ENCODE data around the gene USP12.

The USP12 gene

DNA sequence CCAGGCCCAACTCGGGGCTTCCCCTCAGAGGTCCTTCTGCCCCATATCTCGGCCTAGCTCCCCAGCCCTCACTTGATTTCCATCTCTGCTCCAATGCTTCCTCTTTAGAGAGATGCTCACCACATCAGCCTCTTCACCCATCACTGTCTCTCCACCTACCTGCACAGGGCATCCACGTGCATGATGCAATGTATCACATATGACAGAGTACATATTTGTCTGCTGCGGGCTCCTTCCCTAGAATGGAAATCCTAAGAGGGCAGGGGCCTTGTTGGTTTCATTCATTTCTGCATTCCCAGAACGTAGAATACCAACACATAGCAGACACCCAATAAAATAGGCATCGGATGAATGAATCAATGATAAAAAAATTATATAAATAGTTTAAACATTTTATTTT, 130.3 kb downstream of the USP12 start:
- Mint-ChIP-seq H3K4me3 (no peak overlapping the region), H3K4me1 (ENCODE audit: low read depth) (peaks cover 19% of the 10 kb centered on the region), H3K27me3 (ENCODE audit: low read depth) (peaks cover 16% of the 10 kb centered on the region), H3K9me3 (no peaks in the 10 kb centered on the region), H3K27ac (no peak overlapping the region), H3K36me3 (ENCODE audit: low read depth) (no peaks in the 10 kb centered on the region)

DNA sequence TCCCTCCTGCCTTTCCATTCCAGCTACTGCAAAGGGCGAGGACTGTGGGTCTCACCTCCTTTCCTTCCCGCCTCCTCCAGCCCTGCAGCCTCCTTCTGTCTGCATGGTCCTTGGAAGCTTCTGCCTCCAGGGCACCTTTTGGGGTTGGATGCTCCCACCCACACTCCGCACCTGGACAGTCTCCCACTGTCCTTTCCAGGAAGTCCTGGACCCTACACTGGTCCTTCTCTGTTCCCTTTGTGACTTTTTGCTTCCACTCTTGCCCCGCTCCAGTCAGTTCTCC, 130.8 kb downstream of the USP12 start:
- H3K27me3 Mint-ChIP-seq (ENCODE audit: low read depth), result peaks cover 20% of the 10 kb centered on the region
- peaks cover 14% of the 10 kb centered on the region for H3K4me1 Mint-ChIP-seq (ENCODE audit: low read depth)
- no peaks in the 10 kb centered on the region for H3K9me3 Mint-ChIP-seq
- H3K4me3 Mint-ChIP-seq, result no peak overlapping the region
- H3K27ac Mint-ChIP-seq, result no peak overlapping the region
- no peaks in the 10 kb centered on the region for H3K36me3 Mint-ChIP-seq (ENCODE audit: low read depth)

DNA sequence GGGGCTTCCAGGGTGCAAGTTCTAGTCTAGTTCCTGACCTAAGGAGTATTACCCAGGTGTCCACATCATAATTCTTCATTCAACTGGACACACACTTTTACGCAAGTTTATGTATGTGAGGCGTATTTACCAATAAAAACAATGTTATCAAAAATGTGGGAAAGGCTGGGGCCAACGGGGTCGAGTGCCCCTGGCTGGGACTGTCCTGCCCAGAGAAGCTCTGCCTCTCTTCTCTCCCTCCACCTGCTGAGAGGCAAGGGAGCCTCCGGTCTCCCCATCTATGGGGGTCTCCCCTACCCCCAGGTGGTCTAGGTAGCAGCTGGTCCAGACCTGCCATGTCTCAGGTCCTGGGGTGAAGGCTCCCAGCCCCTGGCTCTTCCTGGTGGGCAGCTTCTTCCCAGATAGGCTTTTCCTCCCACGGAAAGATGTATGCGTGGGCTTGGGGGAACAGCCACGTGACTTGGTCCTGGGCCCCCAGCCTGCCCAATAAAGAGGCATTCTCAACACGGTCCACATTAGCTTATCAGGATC, 132.4 kb downstream of the USP12 start:
- peaks cover 3% of the 10 kb centered on the region for H3K4me1 Mint-ChIP-seq (ENCODE audit: low read depth)
- H3K4me3 Mint-ChIP-seq, result no peak overlapping the region
- peaks cover 30% of the 10 kb centered on the region for H3K27me3 Mint-ChIP-seq (ENCODE audit: low read depth)
- H3K27ac Mint-ChIP-seq, result no peak overlapping the region
- no peaks in the 10 kb centered on the region for H3K36me3 Mint-ChIP-seq (ENCODE audit: low read depth)
- no peaks in the 10 kb centered on the region for H3K9me3 Mint-ChIP-seq

DNA sequence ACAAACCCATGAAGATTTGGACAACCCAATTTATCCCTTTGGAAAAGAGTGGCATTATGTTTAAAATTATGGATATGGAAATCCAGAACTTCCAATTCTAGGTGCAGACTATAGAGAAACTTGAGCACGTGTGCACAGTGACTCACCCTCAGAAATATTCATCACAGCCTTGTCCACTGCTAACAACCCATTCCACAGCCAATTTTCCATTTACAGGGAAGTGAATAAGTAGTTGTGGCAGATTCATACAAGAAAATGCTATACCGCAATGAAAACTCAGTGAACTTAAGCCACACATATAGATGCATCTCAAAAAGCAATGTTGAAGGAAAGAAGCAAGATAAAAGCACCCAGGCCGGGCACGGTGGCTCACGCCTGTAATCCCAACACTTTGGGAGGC, 133.3 kb downstream of the USP12 start:
- H3K27ac Mint-ChIP-seq, result no peak overlapping the region
- H3K36me3 Mint-ChIP-seq (ENCODE audit: low read depth), result no peaks in the 10 kb centered on the region
- peaks cover 30% of the 10 kb centered on the region for H3K27me3 Mint-ChIP-seq (ENCODE audit: low read depth)
- H3K4me1 Mint-ChIP-seq (ENCODE audit: low read depth), result no peaks in the 10 kb centered on the region
- no peak overlapping the region for H3K4me3 Mint-ChIP-seq
- no peaks in the 10 kb centered on the region for H3K9me3 Mint-ChIP-seq

DNA sequence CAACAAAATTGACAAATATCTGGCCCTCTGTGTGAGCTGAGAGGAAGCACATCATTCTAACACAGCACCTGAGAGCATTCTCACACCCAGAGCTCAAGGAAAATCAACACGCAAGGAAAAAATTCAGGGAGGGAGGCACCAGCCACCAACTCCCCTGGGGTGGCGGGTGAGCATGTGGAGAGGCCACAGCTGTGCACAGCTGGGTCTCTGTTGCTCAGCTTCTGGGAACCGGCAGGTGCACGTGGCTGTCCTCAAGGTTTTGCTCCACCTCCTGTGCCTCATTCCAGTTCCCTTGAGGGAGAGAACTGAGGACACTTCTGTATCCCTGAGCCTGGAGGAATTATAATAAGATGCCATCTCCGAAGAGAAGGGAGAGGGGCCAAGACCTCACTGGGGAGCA, 134.0 kb downstream of the USP12 start:
- Mint-ChIP-seq H3K27me3 (ENCODE audit: low read depth) (peaks cover 34% of the 10 kb centered on the region), H3K4me1 (ENCODE audit: low read depth) (no peaks in the 10 kb centered on the region), H3K4me3 (no peak overlapping the region), H3K9me3 (no peaks in the 10 kb centered on the region), H3K36me3 (ENCODE audit: low read depth) (no peaks in the 10 kb centered on the region), H3K27ac (no peak overlapping the region)

DNA sequence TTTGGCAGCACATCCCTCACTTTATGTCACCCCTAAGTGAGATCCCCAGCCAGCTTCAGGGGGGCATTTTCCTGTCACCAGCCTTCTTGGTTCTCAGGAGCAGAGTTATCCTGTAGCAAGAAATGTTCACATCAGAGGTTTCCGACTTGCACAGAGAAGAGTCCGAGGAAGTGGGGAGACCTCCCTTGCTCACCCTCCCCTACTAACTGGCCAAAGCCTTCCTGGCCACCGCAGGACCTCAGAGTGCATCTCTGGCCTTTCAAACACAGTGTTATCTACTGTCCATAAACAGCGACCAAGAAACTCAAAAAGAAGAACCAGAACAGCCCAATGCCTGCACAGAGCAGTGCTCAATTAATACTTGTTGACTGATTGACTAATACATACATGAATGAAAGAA, 134.4 kb downstream of the USP12 start:
- no peaks in the 10 kb centered on the region for H3K36me3 Mint-ChIP-seq (ENCODE audit: low read depth)
- H3K4me1 Mint-ChIP-seq (ENCODE audit: low read depth), result no peaks in the 10 kb centered on the region
- peaks cover 34% of the 10 kb centered on the region for H3K27me3 Mint-ChIP-seq (ENCODE audit: low read depth)
- no peak overlapping the region for H3K4me3 Mint-ChIP-seq
- no peak overlapping the region for H3K27ac Mint-ChIP-seq
- no peaks in the 10 kb centered on the region for H3K9me3 Mint-ChIP-seq

DNA sequence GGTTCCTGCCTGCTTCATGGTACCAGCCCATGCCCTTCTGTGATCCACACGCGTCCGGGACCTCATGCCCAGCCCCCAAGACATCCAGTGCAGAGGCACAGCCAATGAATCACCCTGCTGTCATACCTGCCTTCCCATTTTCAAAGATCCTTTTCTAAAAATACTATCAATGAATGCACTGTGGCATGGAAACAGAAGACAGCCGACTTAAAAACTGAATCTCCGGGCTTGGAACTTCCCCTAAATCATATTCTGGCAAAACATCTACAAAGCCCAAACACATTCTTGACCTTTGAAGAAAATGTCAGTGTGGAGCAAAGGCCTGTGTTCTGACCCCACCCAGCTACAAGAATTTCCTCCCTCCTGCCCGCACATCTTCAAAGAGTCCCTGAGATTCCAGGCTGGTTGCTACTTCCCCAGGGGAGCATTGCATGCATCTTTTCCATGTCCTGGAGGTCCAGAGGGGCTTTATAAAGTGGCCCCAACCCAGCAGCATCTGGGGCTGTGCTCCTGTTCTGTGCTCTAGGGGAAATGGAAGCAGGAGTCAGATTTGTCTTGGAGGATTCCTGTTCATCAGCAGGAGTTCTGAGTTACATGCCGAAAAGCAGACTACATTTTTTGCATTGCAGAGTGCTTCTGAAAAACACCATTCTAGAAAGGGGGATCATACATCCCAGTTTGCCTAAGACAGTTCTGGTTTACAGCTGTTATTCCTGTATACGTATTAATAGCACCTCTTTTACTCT, 135.2 kb downstream of the USP12 start:
- peaks cover 36% of the 10 kb centered on the region for H3K27me3 Mint-ChIP-seq (ENCODE audit: low read depth)
- no peaks in the 10 kb centered on the region for H3K9me3 Mint-ChIP-seq
- H3K27ac Mint-ChIP-seq, result no peak overlapping the region
- no peaks in the 10 kb centered on the region for H3K4me1 Mint-ChIP-seq (ENCODE audit: low read depth)
- H3K36me3 Mint-ChIP-seq (ENCODE audit: low read depth), result no peaks in the 10 kb centered on the region
- no peak overlapping the region for H3K4me3 Mint-ChIP-seq

DNA sequence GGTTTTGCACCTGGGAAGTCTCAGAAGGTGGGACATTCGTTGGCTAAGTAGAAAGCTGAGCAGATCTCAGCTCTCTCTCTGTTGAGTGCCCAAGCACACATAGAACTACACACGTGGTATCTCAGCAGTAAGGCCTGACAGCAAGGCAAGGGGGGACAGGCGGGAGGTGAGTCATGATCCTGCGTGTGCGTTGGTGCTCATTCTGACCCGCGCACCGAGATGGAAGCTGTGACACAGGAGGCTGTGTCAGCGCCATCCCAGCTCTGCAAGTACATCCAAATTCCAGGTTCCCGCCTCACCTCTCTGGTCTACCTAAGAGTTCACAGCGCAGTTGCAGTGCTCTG, 135.7 kb downstream of the USP12 start:
- H3K9me3 Mint-ChIP-seq, result no peaks in the 10 kb centered on the region

DNA sequence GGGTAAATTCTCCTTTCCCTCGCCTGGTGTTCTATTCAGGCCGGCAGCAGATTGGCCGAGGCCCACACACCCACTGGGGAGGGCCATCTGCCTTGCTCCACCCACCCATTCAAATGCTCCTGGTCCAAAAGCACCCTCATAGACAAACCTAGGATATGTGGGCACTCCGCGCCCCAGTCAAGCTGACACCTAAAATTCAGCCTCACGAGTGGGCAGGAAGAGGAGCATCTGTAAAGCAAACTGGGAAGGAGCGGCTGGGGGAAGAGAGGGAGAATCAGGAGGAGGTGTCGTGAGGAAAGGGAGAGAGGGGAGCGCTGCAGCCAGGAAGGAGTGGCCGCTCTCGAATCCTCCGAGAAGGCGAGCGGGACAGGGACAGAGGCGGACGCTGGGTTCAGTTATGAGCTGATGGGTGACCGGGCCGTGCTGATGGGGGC, 136.9 kb downstream of the USP12 start:
- H3K9me3 Mint-ChIP-seq, result no peaks in the 10 kb centered on the region
- no peak overlapping the region for H3K27ac Mint-ChIP-seq
- H3K27me3 Mint-ChIP-seq (ENCODE audit: low read depth), result peaks cover 41% of the 10 kb centered on the region
- H3K4me3 Mint-ChIP-seq, result peak overlapping the region; percentile 57
- no peaks in the 10 kb centered on the region for H3K4me1 Mint-ChIP-seq (ENCODE audit: low read depth)
- no peaks in the 10 kb centered on the region for H3K36me3 Mint-ChIP-seq (ENCODE audit: low read depth)

More for the DNA sequence above, 135.7 kb downstream of the USP12 start:
- no peaks in the 10 kb centered on the region for H3K36me3 Mint-ChIP-seq (ENCODE audit: low read depth)
- no peak overlapping the region for H3K27ac Mint-ChIP-seq
- H3K4me1 Mint-ChIP-seq (ENCODE audit: low read depth), result no peaks in the 10 kb centered on the region
- H3K4me3 Mint-ChIP-seq, result no peak overlapping the region
- peaks cover 41% of the 10 kb centered on the region for H3K27me3 Mint-ChIP-seq (ENCODE audit: low read depth)

DNA sequence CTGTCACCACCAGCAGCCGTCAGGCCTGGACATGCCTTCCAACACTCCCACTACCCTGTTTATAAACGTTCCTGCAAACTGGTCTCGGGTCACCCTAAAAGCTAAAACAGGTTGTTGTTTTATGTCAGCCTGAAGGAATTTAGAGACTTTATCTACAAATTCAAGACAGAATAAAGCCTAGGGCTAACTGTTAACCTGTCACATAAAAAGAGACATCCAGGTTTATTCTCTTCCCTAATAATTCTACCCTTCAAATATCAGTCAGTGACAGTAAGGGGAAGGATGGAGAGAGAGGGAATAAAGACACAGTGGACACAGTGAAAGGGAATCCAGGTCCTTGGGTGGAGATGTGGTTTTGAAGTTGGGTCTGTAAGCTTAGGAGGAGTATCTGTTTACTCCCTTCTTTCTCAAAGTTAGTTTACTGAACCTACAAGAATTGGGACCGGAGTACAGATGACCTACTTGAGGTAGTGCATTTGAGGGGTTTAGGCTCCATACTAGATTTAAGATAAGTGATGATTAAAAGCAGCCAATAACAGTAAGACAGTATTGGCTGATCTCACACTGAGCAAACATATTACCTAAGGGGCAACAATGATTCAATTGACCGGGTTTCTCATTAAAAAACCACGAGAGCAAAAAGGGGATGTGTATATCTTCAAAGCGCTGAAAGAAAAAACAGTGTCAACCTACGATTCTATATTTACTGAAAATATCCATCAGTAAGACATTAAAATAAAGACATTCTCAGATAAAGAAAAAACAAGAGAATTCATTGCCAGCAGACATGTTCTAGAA, 142.7 kb downstream of the USP12 start:
- Mint-ChIP-seq H3K4me1 (ENCODE audit: low read depth) (peaks cover 8% of the 10 kb centered on the region), H3K9me3 (no peaks in the 10 kb centered on the region), H3K27me3 (ENCODE audit: low read depth) (peaks cover 33% of the 10 kb centered on the region), H3K27ac (no peak overlapping the region), H3K4me3 (no peak overlapping the region), H3K36me3 (ENCODE audit: low read depth) (no peaks in the 10 kb centered on the region)

DNA sequence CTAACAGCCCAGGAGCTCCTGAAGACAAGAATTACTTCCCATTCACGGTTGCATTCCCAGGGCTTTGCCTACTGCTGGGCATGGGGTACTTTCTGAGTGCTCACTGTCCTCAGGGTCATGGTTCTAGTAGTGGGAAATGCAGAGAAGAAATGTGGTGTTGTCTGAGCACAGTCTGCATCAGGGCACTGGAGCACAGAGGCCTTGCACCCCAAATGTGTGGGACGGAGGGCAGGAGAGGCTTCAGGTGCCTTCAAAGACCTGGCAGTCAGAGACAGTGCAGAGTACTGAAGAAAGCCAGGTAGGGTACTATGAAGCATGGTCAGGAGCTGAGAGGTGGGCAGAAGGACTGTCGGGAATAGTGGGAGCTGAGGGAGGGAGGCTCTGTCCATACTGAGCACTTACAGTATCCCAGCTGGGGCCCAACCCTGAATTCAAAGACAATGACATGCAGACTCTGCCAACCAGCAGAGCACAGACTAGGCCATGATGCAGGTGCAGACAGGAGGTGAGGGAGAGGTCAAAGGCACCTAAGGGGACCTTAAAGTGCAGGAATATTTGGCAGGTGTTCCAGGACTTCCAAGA, 144.4 kb downstream of the USP12 start:
- Mint-ChIP-seq H3K9me3 (no peaks in the 10 kb centered on the region), H3K4me1 (ENCODE audit: low read depth) (peaks cover 17% of the 10 kb centered on the region), H3K27ac (no peak overlapping the region), H3K27me3 (ENCODE audit: low read depth) (peaks cover 29% of the 10 kb centered on the region), H3K36me3 (ENCODE audit: low read depth) (no peaks in the 10 kb centered on the region), H3K4me3 (no peak overlapping the region)

DNA sequence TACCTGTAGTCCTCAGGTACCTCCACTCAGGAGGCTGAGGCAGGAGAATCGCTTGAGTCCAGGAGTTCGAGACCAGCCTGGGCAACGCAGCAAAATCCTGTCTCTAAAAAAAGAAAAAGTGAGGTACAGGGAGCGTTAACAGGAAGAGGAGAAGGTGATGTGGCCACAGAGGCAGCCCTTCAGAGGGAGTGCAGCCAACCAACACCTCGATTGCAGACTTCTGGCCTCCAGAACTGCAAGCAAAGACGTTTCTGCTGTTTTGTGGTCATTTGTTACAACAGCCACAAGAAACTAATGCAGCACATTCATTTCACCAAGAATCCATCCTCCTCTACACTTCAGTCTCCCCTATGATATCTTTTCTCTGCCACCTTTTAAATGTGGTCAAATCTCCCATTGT, 145.2 kb downstream of the USP12 start:
- no peak overlapping the region for H3K4me3 Mint-ChIP-seq
- no peaks in the 10 kb centered on the region for H3K36me3 Mint-ChIP-seq (ENCODE audit: low read depth)
- H3K27me3 Mint-ChIP-seq (ENCODE audit: low read depth), result peaks cover 27% of the 10 kb centered on the region
- H3K27ac Mint-ChIP-seq, result no peak overlapping the region
- H3K9me3 Mint-ChIP-seq, result no peaks in the 10 kb centered on the region
- H3K4me1 Mint-ChIP-seq (ENCODE audit: low read depth), result peaks cover 17% of the 10 kb centered on the region

DNA sequence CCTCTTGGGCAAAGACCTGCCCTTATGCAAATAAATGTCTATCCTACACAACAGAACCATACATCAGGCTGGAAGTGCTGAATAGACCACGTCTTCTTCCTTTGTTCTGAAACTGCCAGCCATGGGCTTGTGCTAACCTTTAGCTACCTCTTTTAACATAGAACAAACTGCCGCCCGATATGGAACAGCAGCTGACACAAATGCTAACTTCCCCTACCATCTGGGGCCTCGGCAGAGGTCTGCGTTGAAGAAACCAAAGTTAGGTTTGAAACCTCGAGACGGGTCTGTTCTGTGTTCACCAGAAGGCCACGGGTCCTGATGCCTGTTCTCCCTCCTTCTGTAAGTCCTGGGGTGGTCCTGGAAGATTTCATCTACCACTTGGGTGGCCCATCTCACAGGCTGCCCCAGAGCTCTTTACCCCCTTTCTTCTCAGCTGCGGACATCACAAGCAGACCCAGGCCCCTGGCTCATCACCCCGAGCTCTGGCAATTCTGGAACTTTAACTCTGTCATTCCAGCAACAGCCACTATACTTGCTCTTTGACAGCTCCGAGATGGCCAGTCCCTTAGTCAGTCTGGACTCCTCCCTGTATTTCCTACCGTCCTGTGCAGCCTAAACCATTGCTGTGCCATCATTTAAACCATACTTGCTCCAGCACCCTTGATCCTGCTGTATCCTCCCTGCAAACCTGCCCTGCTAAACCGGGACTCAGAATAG, 146.7 kb downstream of the USP12 start:
- Mint-ChIP-seq H3K36me3 (ENCODE audit: low read depth) (no peaks in the 10 kb centered on the region), H3K27me3 (ENCODE audit: low read depth) (peaks cover 23% of the 10 kb centered on the region), H3K4me3 (no peak overlapping the region), H3K4me1 (ENCODE audit: low read depth) (peaks cover 17% of the 10 kb centered on the region), H3K27ac (no peak overlapping the region), H3K9me3 (no peaks in the 10 kb centered on the region)

DNA sequence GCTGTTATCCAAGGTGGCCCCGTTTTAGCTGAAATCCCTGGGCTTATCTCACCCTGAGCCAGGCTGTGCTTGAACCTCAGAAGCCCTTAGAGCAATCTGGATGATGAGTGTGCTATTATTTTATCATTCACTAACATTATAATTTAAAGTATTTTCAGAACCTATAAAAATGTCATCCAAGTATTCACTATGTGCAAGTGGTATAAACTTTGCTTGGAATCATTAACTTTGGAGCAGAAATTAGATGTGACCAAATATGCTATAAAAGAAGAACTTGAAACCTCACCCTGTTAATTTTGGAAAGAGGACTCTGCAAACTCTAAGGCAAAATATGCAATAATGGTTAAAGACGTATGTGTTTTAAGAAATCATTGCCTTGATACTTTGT, 147.5 kb downstream of the USP12 start:
- Mint-ChIP-seq H3K9me3 (no peaks in the 10 kb centered on the region), H3K27ac (no peak overlapping the region), H3K4me3 (no peak overlapping the region), H3K4me1 (ENCODE audit: low read depth) (peaks cover 17% of the 10 kb centered on the region), H3K27me3 (ENCODE audit: low read depth) (peaks cover 16% of the 10 kb centered on the region), H3K36me3 (ENCODE audit: low read depth) (no peaks in the 10 kb centered on the region)
